Panc1 (cell line): ENCODE measurements around the gene DSCAML1. TPM values are rescaled to one million over a fixed set of nuclear protein-coding genes. Genes with fewer than 3 reads are reported as not detected.

Experiments
- ATAC-seq: fragments of 200-7000 bp; cut with Tn5 transposase; 2 replicates; pipeline ENCODE4 v1.9.1; 2020; ENCODE audit warnings: mild to moderate bottlenecking, moderate library complexity
- BruUV-seq: library from RNA; stranded (reverse); fragments of 400-500 nt; replicated peaks from 2 replicates; lab custom pipeline; 2021; lab: Mats Ljungman, UMichigan
- CTCF ChIA-PET: fragments of 300-600 bp; sonication (Branson Sonifier 250); formaldehyde crosslinking; loops from one replicate; lab custom pipeline; 2022; ENCODE audit warnings: antibody characterized with exemption; lab: Charles Lee
- POLR2A ChIA-PET: fragments of 300-600 bp; sonication (Branson Sonifier 250); formaldehyde crosslinking; loops from one replicate; lab custom pipeline; 2022; ENCODE audit warnings: antibody characterized with exemption; lab: Charles Lee
- DNase-seq: peaks from one replicate; pipeline ENCODE4 v3.0.0-alpha.2; 2010; ENCODE audit warnings: low read depth, low spot score
- H3K27ac ChIP-seq: 2 replicates; pipeline ENCODE4 v1.5.1; 2011; ENCODE audit warnings: mild to moderate bottlenecking, low read length, inconsistent platforms
- H3K27me3 ChIP-seq: fragments of 200-500 bp; sonication (Bioruptor generic); 2 replicates; pipeline ENCODE4 v1.6.0; 2014; ENCODE audit warnings: low read length, inconsistent platforms; ENCODE audit not compliant: control insufficient read depth, insufficient read depth
- H3K36me3 ChIP-seq: fragments of 200-500 bp; sonication (Bioruptor generic); 2 replicates; pipeline ENCODE4 v1.5.1; 2014; ENCODE audit warnings: inconsistent platforms, mild to moderate bottlenecking, low read length, moderate library complexity; ENCODE audit not compliant: control insufficient read depth, insufficient read depth
- H3K4me1 ChIP-seq: 2 replicates; pipeline ENCODE4 v1.5.1; 2011; ENCODE audit warnings: inconsistent platforms, mild to moderate bottlenecking, low read length, moderate library complexity; ENCODE audit not compliant: control insufficient read depth, insufficient read depth
- H3K4me3 ChIP-seq, 2 experiments: 2 replicates each; pipeline ENCODE4 v1.5.1; 2011 to 2012; ENCODE audit warnings: low read depth in 2 of 2, low read length in 2 of 2, mild to moderate bottlenecking in 2 of 2, inconsistent platforms in 1 of 2, moderate library complexity in 1 of 2
- H3K9me3 ChIP-seq: fragments of 200-500 bp; sonication (Bioruptor generic); 2 replicates; pipeline ENCODE4 v1.5.1; 2014; ENCODE audit warnings: low read depth, mild to moderate bottlenecking, inconsistent platforms, low read length, moderate library complexity; ENCODE audit not compliant: control insufficient read depth, insufficient read depth
- POLR2AphosphoS5 ChIP-seq: IDR thresholded peaks from 2 replicates; pipeline ENCODE4 v1.6.1; 2012; ENCODE audit warnings: mild to moderate bottlenecking, low read depth, low read length, moderate library complexity
- SIN3A ChIP-seq: IDR thresholded peaks from 2 replicates; pipeline ENCODE4 v1.6.1; 2012; ENCODE audit warnings: low read depth, mild to moderate bottlenecking, low read length, moderate library complexity, borderline replicate concordance; ENCODE audit not compliant: insufficient read depth
- TCF7L2 ChIP-seq: IDR thresholded peaks from 2 replicates; pipeline ENCODE4 v1.6.1; 2011; ENCODE audit warnings: mild to moderate bottlenecking, low read depth, low read length, inconsistent platforms
- in situ Hi-C: cut with HindIII; loops from 2 replicates; pipeline ENCODE4 v1.10.0; 2016; ENCODE audit warnings: low sequenced_read_pairs, low pct_unique_long_range_greater_than_20kb
- intact Hi-C: fragments of 100-400 bp; cut with micrococcal nuclease; formaldehyde crosslinking; loops from one replicate; pipeline ENCODE4 v1.10.0; 2022; ENCODE audit not compliant: unreplicated experiment
- total RNA-seq: library from RNA; stranded (reverse); gene quantifications from one replicate; pipeline ENCODE4 v1.2.1, GENCODE V29; 2021; ENCODE audit not compliant: unreplicated experiment
- TF ChIP-seq, protein P1 (sequence below): fragments of 450-650 bp; IDR thresholded peaks from 2 replicates; pipeline ENCODE4 v1.5.1; 2017; ENCODE audit warnings: mild to moderate bottlenecking
- TF ChIP-seq, protein P2 (sequence below), 2 experiments: IDR thresholded peaks; 2 replicates each; pipeline ENCODE4 v1.6.1; 2011 to 2012; ENCODE audit warnings: low read depth in 2 of 2, control low read depth in 1 of 2, low read length in 1 of 2, mild to moderate bottlenecking in 1 of 2, moderate library complexity in 1 of 2; ENCODE audit not compliant: insufficient read depth in 1 of 2

Gene DSCAML1
- total RNA-seq, 1 experiment from 2014 or later: 1.6 TPM

DNA sequence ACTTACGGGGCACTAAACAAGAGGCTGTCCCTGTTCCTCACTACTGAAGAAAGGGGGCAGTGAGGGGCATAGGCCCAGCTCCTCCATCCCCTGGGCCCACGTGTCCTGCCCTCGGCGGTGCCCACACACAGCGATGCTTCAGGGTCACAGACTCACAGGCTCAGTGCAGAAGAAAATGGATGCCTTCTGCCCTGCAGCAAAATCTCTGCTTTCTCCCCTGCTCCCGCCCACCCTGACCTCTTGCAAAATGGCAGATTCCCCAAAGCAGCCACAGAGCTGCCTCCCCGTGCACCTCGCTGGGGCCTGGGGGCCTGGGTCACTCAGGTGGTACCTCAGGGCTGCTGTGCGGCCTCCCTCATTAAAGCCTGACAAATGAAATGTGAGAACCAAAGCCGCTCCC, 204.0 kb downstream of the DSCAML1 start:
- intact Hi-C loops: no loop called here
- TF ChIP-seq SIN3A (no peak), TCF7L2 (no peak), POLR2AphosphoS5 (no peak)
- TF ChIP-seq, protein P1, sequence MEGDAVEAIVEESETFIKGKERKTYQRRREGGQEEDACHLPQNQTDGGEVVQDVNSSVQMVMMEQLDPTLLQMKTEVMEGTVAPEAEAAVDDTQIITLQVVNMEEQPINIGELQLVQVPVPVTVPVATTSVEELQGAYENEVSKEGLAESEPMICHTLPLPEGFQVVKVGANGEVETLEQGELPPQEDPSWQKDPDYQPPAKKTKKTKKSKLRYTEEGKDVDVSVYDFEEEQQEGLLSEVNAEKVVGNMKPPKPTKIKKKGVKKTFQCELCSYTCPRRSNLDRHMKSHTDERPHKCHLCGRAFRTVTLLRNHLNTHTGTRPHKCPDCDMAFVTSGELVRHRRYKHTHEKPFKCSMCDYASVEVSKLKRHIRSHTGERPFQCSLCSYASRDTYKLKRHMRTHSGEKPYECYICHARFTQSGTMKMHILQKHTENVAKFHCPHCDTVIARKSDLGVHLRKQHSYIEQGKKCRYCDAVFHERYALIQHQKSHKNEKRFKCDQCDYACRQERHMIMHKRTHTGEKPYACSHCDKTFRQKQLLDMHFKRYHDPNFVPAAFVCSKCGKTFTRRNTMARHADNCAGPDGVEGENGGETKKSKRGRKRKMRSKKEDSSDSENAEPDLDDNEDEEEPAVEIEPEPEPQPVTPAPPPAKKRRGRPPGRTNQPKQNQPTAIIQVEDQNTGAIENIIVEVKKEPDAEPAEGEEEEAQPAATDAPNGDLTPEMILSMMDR: no peak
- TF ChIP-seq, protein P2, sequence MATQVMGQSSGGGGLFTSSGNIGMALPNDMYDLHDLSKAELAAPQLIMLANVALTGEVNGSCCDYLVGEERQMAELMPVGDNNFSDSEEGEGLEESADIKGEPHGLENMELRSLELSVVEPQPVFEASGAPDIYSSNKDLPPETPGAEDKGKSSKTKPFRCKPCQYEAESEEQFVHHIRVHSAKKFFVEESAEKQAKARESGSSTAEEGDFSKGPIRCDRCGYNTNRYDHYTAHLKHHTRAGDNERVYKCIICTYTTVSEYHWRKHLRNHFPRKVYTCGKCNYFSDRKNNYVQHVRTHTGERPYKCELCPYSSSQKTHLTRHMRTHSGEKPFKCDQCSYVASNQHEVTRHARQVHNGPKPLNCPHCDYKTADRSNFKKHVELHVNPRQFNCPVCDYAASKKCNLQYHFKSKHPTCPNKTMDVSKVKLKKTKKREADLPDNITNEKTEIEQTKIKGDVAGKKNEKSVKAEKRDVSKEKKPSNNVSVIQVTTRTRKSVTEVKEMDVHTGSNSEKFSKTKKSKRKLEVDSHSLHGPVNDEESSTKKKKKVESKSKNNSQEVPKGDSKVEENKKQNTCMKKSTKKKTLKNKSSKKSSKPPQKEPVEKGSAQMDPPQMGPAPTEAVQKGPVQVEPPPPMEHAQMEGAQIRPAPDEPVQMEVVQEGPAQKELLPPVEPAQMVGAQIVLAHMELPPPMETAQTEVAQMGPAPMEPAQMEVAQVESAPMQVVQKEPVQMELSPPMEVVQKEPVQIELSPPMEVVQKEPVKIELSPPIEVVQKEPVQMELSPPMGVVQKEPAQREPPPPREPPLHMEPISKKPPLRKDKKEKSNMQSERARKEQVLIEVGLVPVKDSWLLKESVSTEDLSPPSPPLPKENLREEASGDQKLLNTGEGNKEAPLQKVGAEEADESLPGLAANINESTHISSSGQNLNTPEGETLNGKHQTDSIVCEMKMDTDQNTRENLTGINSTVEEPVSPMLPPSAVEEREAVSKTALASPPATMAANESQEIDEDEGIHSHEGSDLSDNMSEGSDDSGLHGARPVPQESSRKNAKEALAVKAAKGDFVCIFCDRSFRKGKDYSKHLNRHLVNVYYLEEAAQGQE (IDR thresholded peaks at IDR 0.05; ENCODE audit: insufficient read depth in 1 of 2, low read depth in 2 of 2, low read length in 1 of 2): no peak
- Histone ChIP-seq H3K4me1 (no peaks in the 10 kb centered on the region), H3K27ac (no peak overlapping the region), H3K9me3 (no peaks in the 10 kb centered on the region), H3K4me3 (no peak overlapping the region), H3K36me3 (no peaks in the 10 kb centered on the region), H3K27me3 (peaks cover 15% of the 10 kb centered on the region)
- POLR2A ChIA-PET: interaction anchor here (0.6 to 0.7 kb wide), 3 partner anchors 12 to 139 kb away, joined by 3 to 7 read pairs (median 5); no protein-coding TSS in a partner anchor
- DNase-seq: no peak
- CTCF ChIA-PET: no interaction called here
- in situ Hi-C loops: no loop called here
- BruUV-seq: no TSS peak
- no peak for ATAC-seq

DNA sequence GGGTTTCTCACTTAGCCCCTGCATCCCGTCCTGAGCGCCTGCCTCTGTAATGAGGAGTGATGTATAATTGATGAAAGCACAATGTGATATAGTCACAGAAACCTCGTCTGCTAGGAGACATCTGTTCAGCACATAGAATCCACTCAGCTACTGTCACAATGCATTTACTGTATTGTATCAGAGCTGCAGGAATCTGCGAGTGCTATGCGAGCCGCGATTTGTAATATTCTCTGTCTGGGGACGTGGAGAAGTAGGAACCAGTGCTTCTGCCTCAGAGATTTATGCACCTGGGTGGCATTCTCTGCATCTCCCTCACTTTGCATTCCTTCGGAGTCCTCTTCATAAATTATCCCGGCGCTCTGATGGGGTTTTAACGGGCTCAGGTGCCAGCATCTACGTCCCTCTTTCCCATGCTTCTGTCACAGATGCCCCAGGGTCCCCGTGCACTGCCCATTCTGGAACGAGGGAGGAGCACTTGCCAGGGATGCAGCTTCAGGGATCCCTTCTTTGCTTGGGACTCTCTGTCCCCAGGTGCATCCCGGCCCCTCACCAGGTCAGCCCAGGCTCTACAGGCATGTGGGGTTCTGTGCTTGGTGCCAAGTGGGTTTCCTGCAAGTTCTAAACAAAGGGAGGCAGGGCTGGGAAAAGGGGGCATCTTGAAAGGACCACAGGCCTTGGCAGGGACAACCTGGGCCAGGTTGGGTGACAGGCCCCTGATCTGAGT, 205.5 kb downstream of the DSCAML1 start:
- no peaks in the 10 kb centered on the region for H3K9me3 ChIP-seq
- ATAC-seq (no peak), DNase-seq (no peak)
- no peaks in the 10 kb centered on the region for H3K36me3 ChIP-seq
- no peaks in the 10 kb centered on the region for H3K4me1 ChIP-seq
- no peak overlapping the region for H3K27ac ChIP-seq
- BruUV-seq: no TSS peak
- H3K27me3 ChIP-seq: peaks cover 17% of the 10 kb centered on the region
- CTCF ChIA-PET: no interaction called here
- H3K4me3 ChIP-seq: no peak overlapping the region
- TF ChIP-seq TCF7L2: no peak
- TF ChIP-seq SIN3A: no peak
- TF ChIP-seq, protein P1: no peak
- TF ChIP-seq, protein P2 (IDR thresholded peaks at IDR 0.05; ENCODE audit: insufficient read depth in 1 of 2, low read depth in 2 of 2, low read length in 1 of 2): no peak
- TF ChIP-seq POLR2AphosphoS5: no peak
- POLR2A ChIA-PET: no interaction called here
- in situ Hi-C loops (no loop called here), intact Hi-C loops (no loop called here)
